HCT116 (cell line): Measurements from ENCODE around the gene ZNF385A. TPM values are rescaled to one million over a fixed set of nuclear protein-coding genes. Genes with fewer than 3 reads are reported as not detected.

Experiments used
- ATAC-seq: fragments of 200-7000 bp; cut with Tn5 transposase; 2 replicates; pipeline ENCODE4 v1.9.1; 2020; ENCODE audit warnings: mild to moderate bottlenecking, moderate library complexity
- BruUV-seq: library from RNA; stranded (reverse); fragments of 400-500 nt; replicated peaks from 2 replicates; lab custom pipeline; 2021; lab: Mats Ljungman, UMichigan
- CTCF ChIA-PET: fragments of 300-600 bp; sonication (Branson Sonifier 250); formaldehyde crosslinking; loops from one replicate; lab custom pipeline; 2021; ENCODE audit warnings: antibody characterized with exemption; lab: Charles Lee
- POLR2A ChIA-PET: fragments of 300-600, 350-600 bp; sonication (Branson Sonifier 250); formaldehyde crosslinking; loops from one replicate; lab custom pipeline; 2021; ENCODE audit warnings: antibody characterized with exemption; lab: Charles Lee
- RAD21 ChIA-PET, 2 experiments: fragments of 300-600 bp; sonication (Branson Sonifier 250); formaldehyde crosslinking; loops; one replicate each; lab custom pipeline; 2023; ENCODE audit warnings: low total read pairs in 2 of 2; ENCODE audit not compliant: uncharacterized antibody in 2 of 2, unreplicated experiment in 2 of 2, low non-redundant PET in 1 of 2; lab: Charles Lee
- DNase-seq: peaks from one replicate; pipeline ENCODE4 v3.0.0-alpha.2; 2010; ENCODE audit warnings: low read depth, low spot score
- H2AFZ ChIP-seq: fragments of 200-600 bp; shearing (Covaris generic), sonication (generic); 2 replicates; pipeline ENCODE4 v1.6.1; 2017; ENCODE audit warnings: low read depth, mixed run types, mixed read lengths, antibody characterized with exemption, low read length; ENCODE audit not compliant: poor library complexity, severe bottlenecking
- H3K27ac ChIP-seq: 2 replicates; pipeline ENCODE4 v1.5.1; 2012; ENCODE audit warnings: low read depth, low read length
- H3K27me3 ChIP-seq: fragments of 200-600 bp; sonication (generic); 2 replicates; pipeline ENCODE4 v1.6.1; 2016; ENCODE audit warnings: mixed run types, low read length, mixed read lengths; ENCODE audit not compliant: insufficient read depth
- H3K36me3 ChIP-seq, 2 experiments: fragments of 200-500 bp in 1 of 2; fragments of 200-600 bp in 1 of 2; sonication (Bioruptor generic) in 1 of 2; sonication (generic) in 1 of 2; 2 replicates each; pipeline versions ENCODE4 v1.5.1 to v1.6.1; 2014 to 2016; ENCODE audit warnings: low read length in 2 of 2, inconsistent platforms in 1 of 2, mixed read lengths in 1 of 2, mixed run types in 1 of 2; ENCODE audit not compliant: insufficient read depth in 2 of 2, control insufficient read depth in 1 of 2
- H3K4me1 ChIP-seq, 2 experiments: fragments of 200-600 bp in 1 of 2; sonication (generic) in 1 of 2; 2 replicates each; pipeline versions ENCODE4 v1.5.1 to v1.6.1; 2012 to 2017; ENCODE audit warnings: low read length in 2 of 2, inconsistent platforms in 1 of 2, mild to moderate bottlenecking in 1 of 2, mixed read lengths in 1 of 2, mixed run types in 1 of 2, moderate library complexity in 1 of 2; ENCODE audit not compliant: insufficient read depth in 2 of 2, control insufficient read depth in 1 of 2
- H3K4me2 ChIP-seq: fragments of 200-600 bp; sonication (generic); 2 replicates; pipeline ENCODE4 v1.6.1; 2017; ENCODE audit warnings: mixed run types, low read length, mixed read lengths
- H3K4me3 ChIP-seq, 2 experiments: fragments of 200-600 bp in 1 of 2; sonication (generic) in 1 of 2; replicated peaks in 1 of 2; 2 replicates each; pipeline ENCODE4 v1.5.1; 2011 to 2016; ENCODE audit warnings: low read length in 2 of 2, control low read depth in 1 of 2, low read depth in 1 of 2, mild to moderate bottlenecking in 1 of 2, mixed read lengths in 1 of 2, mixed run types in 1 of 2
- H3K79me2 ChIP-seq: fragments of 200-600 bp; sonication (generic); 2 replicates; pipeline ENCODE4 v1.6.1; 2017; ENCODE audit warnings: mild to moderate bottlenecking, mixed run types, low read length, moderate library complexity, mixed read lengths; ENCODE audit not compliant: insufficient read depth
- H3K9ac ChIP-seq: fragments of 200-600 bp; sonication (generic); 2 replicates; pipeline ENCODE4 v1.6.1; 2016; ENCODE audit warnings: low read length, mixed read lengths
- H3K9me2 ChIP-seq: fragments of 200-600 bp; sonication (generic), shearing (Covaris generic); 2 replicates; pipeline ENCODE4 v1.6.1; 2017; ENCODE audit warnings: mixed run types, mild to moderate bottlenecking, moderate library complexity; ENCODE audit not compliant: insufficient read depth
- H3K9me3 ChIP-seq, 2 experiments: fragments of 200-500 bp in 1 of 2; fragments of 200-600 bp in 1 of 2; sonication (Bioruptor generic) in 1 of 2; sonication (generic) in 1 of 2; 2 replicates each; pipeline ENCODE4 v1.6.1; 2014 to 2017; ENCODE audit warnings: low read length in 2 of 2, mixed read lengths in 2 of 2, inconsistent platforms in 1 of 2, low read depth in 1 of 2, mild to moderate bottlenecking in 1 of 2, mixed run types in 1 of 2, moderate library complexity in 1 of 2; ENCODE audit not compliant: control insufficient read depth in 1 of 2, insufficient read depth in 1 of 2
- H4K20me1 ChIP-seq: fragments of 200-600 bp; sonication (generic), shearing (Covaris generic); 2 replicates; pipeline ENCODE4 v1.6.1; 2017; ENCODE audit warnings: mixed run types, mild to moderate bottlenecking, moderate library complexity; ENCODE audit not compliant: insufficient read depth
- CBX3 ChIP-seq: IDR thresholded peaks from 2 replicates; pipeline ENCODE4 v1.6.1; 2012; ENCODE audit warnings: low read depth
- EGR1 ChIP-seq: IDR thresholded peaks from 2 replicates; pipeline ENCODE4 v1.6.1; 2012; ENCODE audit warnings: low read depth
- ELF1 ChIP-seq: IDR thresholded peaks from 2 replicates; pipeline ENCODE4 v1.6.1; 2012; ENCODE audit warnings: low read depth, borderline replicate concordance
- EZH2 ChIP-seq: fragments of 200-600 bp; sonication (generic); IDR thresholded peaks from 2 replicates; pipeline ENCODE4 v1.6.1; 2017; ENCODE audit warnings: antibody characterized with exemption, mixed run types
- FOSL1 ChIP-seq: IDR thresholded peaks from 2 replicates; pipeline ENCODE4 v1.6.1; 2012; ENCODE audit warnings: low read depth
- POLR2AphosphoS5 ChIP-seq: IDR thresholded peaks from 2 replicates; pipeline ENCODE4 v1.6.1; 2011; ENCODE audit warnings: mild to moderate bottlenecking, low read depth, low read length, moderate library complexity
- RAD21 ChIP-seq: IDR thresholded peaks from 2 replicates; pipeline ENCODE4 v1.6.1; 2012; ENCODE audit warnings: low read depth, mild to moderate bottlenecking
- SRF ChIP-seq: IDR thresholded peaks from 2 replicates; pipeline ENCODE4 v1.6.1; 2012; ENCODE audit warnings: low read depth
- YY1 ChIP-seq: IDR thresholded peaks from 2 replicates; pipeline ENCODE4 v1.6.1; 2011; ENCODE audit warnings: low read length, low read depth, moderate library complexity, mild to moderate bottlenecking; ENCODE audit not compliant: insufficient replicate concordance; ENCODE audit errors: extremely low read depth
- intact Hi-C: fragments of 100-400 bp; cut with micrococcal nuclease; formaldehyde crosslinking; loops from 2 replicates; pipeline ENCODE4 v1.10.0; 2022
- total RNA-seq: library from RNA; stranded (reverse); gene quantifications from one replicate; pipeline ENCODE4 v1.2.1, GENCODE V29; 2021; ENCODE audit not compliant: unreplicated experiment
- TF ChIP-seq, protein P1 (sequence below): IDR thresholded peaks from 2 replicates; pipeline ENCODE4 v1.6.1; 2011; ENCODE audit warnings: mild to moderate bottlenecking, low read length, moderate library complexity; ENCODE audit not compliant: insufficient replicate concordance; ENCODE audit errors: extremely low read depth
- TF ChIP-seq, protein P2 (sequence below), 3 experiments: fragments of 200-600 bp in 1 of 3; sonication (generic) in 1 of 3; IDR thresholded peaks in 2 of 3; conservative IDR thresholded peaks in 1 of 3; 2 replicates each; pipeline ENCODE4 v1.5.1; 2012 to 2017; ENCODE audit warnings: low read depth in 2 of 3, low read length in 2 of 3, antibody characterized with exemption in 1 of 3, borderline replicate concordance in 1 of 3, control low read depth in 1 of 3, mild to moderate bottlenecking in 1 of 3, mixed read lengths in 1 of 3, mixed run types in 1 of 3, moderate library complexity in 1 of 3; ENCODE audit not compliant: insufficient read depth in 1 of 3

ZNF385A gene
- total RNA-seq, 1 experiment from 2014 or later: 34.7 TPM

DNA sequence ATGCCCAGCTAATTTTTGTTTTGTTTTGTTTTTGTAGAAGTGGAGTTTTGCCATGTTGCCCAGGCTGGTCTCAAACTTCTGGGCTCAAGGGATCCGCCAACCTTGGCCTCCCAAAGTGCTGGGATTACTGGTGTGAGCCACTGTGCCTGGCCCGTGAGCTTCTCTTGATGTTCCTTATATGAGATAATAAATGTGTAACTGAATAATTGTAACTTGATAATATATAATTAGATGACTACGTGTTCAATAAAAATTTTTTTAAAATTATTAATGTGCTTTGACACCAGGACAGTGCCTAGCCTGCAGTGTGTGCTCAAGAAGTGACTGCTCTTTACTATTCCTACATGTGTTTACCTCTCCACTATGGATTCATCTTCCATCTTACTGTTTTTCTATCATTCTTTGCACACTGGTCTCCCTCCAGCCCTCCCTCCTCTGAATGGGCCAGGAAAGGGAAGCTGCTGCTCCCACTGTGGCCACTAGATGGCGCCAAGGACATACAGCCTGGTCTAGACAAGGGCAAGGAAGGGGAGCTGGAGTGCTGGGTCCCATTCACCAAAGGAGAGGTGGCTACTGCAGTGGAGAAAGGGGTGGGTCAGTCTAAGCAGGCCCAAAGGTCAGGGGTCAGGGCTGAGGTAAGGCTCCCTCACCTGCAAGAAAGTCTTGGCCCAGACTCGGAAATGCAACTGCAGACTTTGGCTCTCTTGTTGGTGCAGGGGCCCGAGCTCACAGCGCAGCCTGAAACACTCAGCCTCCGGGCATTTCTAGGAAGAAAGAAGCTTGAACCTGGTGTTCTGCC lies 14.7 kb upstream of the ZNF385A start:
- no peak overlapping the region for H2AFZ ChIP-seq
- no peaks in the 10 kb centered on the region for H3K79me2 ChIP-seq
- no peak overlapping the region for H3K9ac ChIP-seq
- no peaks in the 10 kb centered on the region for H3K27me3 ChIP-seq
- ChIA-PET POLR2A (interaction anchor here (0.7 to 1.4 kb wide), 5 partner anchors 16 to 75 kb away, joined by 3 to 5 read pairs (median 4); no protein-coding TSS in a partner anchor), RAD21 (interaction anchor here (0.6 to 1.6 kb wide), 6 partner anchors 19 to 43 kb away, joined by 3 to 13 read pairs (median 3); no protein-coding TSS in a partner anchor), CTCF (interaction anchor here (0.5 to 4.8 kb wide), 30 partner anchors 9 to 382 kb away, joined by 3 to 182 read pairs (median 6); partner anchors contain the start of genes COPZ1, ITGA5 and ZNF385A)
- TF ChIP-seq EGR1: no peak
- no peak for TF ChIP-seq POLR2AphosphoS5
- no peak for TF ChIP-seq ELF1
- TF ChIP-seq, protein P1, sequence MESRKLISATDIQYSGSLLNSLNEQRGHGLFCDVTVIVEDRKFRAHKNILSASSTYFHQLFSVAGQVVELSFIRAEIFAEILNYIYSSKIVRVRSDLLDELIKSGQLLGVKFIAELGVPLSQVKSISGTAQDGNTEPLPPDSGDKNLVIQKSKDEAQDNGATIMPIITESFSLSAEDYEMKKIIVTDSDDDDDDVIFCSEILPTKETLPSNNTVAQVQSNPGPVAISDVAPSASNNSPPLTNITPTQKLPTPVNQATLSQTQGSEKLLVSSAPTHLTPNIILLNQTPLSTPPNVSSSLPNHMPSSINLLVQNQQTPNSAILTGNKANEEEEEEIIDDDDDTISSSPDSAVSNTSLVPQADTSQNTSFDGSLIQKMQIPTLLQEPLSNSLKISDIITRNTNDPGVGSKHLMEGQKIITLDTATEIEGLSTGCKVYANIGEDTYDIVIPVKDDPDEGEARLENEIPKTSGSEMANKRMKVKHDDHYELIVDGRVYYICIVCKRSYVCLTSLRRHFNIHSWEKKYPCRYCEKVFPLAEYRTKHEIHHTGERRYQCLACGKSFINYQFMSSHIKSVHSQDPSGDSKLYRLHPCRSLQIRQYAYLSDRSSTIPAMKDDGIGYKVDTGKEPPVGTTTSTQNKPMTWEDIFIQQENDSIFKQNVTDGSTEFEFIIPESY: no peak
- no peak for TF ChIP-seq EZH2
- TF ChIP-seq, protein P2, sequence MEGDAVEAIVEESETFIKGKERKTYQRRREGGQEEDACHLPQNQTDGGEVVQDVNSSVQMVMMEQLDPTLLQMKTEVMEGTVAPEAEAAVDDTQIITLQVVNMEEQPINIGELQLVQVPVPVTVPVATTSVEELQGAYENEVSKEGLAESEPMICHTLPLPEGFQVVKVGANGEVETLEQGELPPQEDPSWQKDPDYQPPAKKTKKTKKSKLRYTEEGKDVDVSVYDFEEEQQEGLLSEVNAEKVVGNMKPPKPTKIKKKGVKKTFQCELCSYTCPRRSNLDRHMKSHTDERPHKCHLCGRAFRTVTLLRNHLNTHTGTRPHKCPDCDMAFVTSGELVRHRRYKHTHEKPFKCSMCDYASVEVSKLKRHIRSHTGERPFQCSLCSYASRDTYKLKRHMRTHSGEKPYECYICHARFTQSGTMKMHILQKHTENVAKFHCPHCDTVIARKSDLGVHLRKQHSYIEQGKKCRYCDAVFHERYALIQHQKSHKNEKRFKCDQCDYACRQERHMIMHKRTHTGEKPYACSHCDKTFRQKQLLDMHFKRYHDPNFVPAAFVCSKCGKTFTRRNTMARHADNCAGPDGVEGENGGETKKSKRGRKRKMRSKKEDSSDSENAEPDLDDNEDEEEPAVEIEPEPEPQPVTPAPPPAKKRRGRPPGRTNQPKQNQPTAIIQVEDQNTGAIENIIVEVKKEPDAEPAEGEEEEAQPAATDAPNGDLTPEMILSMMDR (IDR thresholded peaks at IDR 0.05 in 2 of 3, conservative IDR thresholded peaks at IDR 0.05 in 1 of 3; ENCODE audit: borderline replicate concordance in 1 of 3, insufficient read depth in 1 of 3, low read depth in 2 of 3, low read length in 2 of 3): peak; percentile 91 to 99 (median 99)
- peak; percentile 93 for TF ChIP-seq RAD21
- TF ChIP-seq SRF: no peak
- no peak for TF ChIP-seq FOSL1
- TF ChIP-seq YY1: peak; percentile 11
- TF ChIP-seq CBX3: no peak
- no peaks in the 10 kb centered on the region for H3K9me3 ChIP-seq
- H3K4me2 ChIP-seq: no peak overlapping the region
- intact Hi-C loops: loop anchor here (1.0 kb wide), 1 partner anchor 40 kb away; no protein-coding TSS in a partner anchor
- BruUV-seq: no TSS peak
- H3K9me2 ChIP-seq: no peaks in the 10 kb centered on the region
- H4K20me1 ChIP-seq: no peaks in the 10 kb centered on the region
- ATAC-seq (peak; percentile 95), DNase-seq (peak; percentile 48)
- no peak overlapping the region for H3K4me3 ChIP-seq
- no peaks in the 10 kb centered on the region for H3K4me1 ChIP-seq
- peaks cover 52 to 58% of the 10 kb centered on the region in 2 experiments; a peak in 3 of 4 replicates for H3K36me3 ChIP-seq
- no peak overlapping the region for H3K27ac ChIP-seq
